Measurements from ENCODE around the gene AMBRA1.

AMBRA1 gene

DNA sequence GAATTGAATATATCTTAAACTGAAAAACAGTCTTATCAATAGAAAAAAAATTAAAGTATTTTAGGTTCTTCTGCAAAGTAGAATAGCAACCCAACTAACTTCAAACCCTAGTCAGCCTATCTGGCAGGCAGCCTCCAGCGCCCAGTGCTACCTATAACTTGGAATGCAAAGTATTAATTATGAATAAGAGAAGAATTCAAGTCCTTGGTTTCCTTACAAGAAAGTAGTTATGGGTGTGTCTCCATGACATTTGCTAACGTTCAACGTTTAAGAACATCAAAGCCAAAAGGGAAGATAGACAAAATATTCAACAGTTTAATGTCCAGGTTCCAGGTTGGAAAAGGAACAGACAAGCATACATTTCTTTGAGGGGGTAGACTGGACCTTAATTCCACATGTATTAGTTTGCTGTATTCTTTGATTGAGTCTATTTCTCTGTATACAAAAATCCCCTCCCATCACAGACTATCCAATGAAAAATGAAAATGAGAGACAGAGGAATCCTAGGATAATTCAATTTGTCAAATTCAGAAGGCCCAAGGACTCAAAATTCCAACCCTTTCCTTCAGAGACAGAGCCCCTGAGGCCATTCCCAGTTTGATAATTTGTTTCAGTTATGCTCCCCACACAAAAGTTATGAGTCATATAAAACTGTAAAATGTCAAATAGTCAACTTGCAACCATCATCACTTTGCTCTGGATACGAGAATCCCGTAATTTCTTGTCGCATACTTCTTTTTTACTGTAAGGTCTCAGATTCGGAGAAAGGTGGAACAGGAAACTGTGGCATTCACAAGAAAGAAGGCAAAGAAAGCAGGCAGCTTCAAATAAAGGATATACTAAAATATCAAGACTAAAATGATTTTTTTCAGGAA, 118.5 kb downstream of the AMBRA1 start:
- DNase-seq = no peak
- ATAC-seq = no peak

- DNase-seq (no peak), ATAC-seq (no peak)
Measured at GRCh38 chr11:46472662-46472994, 121.2 kb downstream of the AMBRA1 start.

GRCh38 chr11:46471943-46472661, 121.7 kb downstream of the AMBRA1 start:
- ATAC-seq (no peak), DNase-seq (no peak)

GRCh38 chr11:46469926-46470325, 123.9 kb downstream of the AMBRA1 start:
- ATAC-seq (no peak), DNase-seq (no peak)

DNA sequence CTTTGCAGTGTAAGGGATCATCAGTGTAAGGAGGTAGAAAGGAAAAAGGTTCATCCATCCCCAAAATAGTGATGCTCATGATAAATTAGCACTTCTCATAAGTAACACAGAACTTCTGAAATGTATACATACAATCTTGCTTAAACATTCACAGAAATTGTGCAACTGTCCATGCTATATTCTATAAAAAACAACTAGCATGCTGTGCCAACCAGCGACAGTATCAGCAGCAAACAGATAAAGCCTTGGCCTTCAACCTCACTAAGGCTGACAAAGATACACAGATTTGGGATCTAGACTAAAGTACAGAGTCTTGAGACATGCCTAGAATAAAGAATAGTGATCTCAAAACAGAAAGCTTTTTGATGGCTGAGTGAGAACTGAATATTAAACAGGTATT, 128.1 kb downstream of the AMBRA1 start:
- no peak for DNase-seq
- no peak for ATAC-seq

GRCh38 chr11:46463701-46464421, 130.0 kb downstream of the AMBRA1 start:
- ATAC-seq (no peak), DNase-seq (no peak)

- ATAC-seq = no peak
- no peak for DNase-seq
Measured at GRCh38 chr11:46461461-46461927, 132.3 kb downstream of the AMBRA1 start.

- no peak for DNase-seq
- ATAC-seq = no peak
Measured at GRCh38 chr11:46458491-46458890, 135.3 kb downstream of the AMBRA1 start.

GRCh38 chr11:46457659-46458424, 136.0 kb downstream of the AMBRA1 start:
- ATAC-seq (no peak), DNase-seq (no peak)

- ATAC-seq (no peak), DNase-seq (no peak)
Measured at GRCh38 chr11:46457021-46457420, 136.8 kb downstream of the AMBRA1 start.

- no peak for ATAC-seq
- DNase-seq = no peak
Measured at GRCh38 chr11:46456269-46457001, 137.4 kb downstream of the AMBRA1 start.

DNA sequence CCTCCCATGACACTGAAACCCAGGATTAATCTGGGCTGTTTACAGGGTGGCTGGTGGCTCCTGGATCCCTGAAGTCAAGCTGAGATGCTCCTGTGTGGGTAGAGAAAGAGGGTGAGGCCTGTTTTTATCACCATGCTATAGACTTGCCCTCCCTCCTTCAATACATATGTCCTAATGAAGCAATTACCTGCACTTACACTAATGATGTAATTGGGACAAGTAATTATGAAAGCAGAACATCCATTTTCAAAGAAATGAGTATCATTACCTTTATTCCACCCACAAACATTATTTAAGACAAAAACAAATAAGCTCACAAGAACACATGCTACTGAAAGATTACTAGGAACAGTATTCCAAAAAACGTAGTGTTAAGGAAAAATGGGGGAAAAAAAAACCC, 138.0 kb downstream of the AMBRA1 start:
- no peak for DNase-seq
- ATAC-seq = no peak

GRCh38 chr11:46452918-46453517, 140.8 kb downstream of the AMBRA1 start:
- ATAC-seq = no peak
- no peak for DNase-seq

DNA sequence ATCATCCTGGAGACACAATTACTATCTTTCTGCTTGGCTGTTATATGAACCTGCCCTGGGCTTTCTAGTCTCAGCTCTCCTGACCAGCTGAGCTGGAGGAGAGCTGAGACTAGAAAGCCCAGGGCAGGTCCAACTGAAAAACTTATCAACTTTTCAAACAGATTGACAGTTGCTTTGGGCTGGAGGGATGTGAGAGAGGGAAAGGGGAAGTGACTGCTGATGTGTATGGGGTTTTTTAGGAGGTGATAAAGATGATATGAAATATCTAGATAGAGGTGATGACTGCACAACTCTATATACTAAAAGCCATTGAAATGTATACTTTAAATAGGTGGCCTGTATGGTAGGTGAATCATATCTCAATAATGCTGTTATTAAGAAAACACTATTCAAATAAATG, 142.1 kb downstream of the AMBRA1 start:
- no peak for DNase-seq
- no peak for ATAC-seq

GRCh38 chr11:46450846-46451477, 142.9 kb downstream of the AMBRA1 start:
- ATAC-seq = no peak
- DNase-seq = no peak

GRCh38 chr11:46447544-46447943, 146.3 kb downstream of the AMBRA1 start:
- DNase-seq (no peak), ATAC-seq (no peak)

GRCh38 chr11:46445920-46446771, 147.7 kb downstream of the AMBRA1 start:
- ATAC-seq = no peak
- no peak for DNase-seq

- no peak for DNase-seq
- no peak for ATAC-seq
Measured at GRCh38 chr11:46445192-46445919, 148.5 kb downstream of the AMBRA1 start.

GRCh38 chr11:46444305-46444704, 149.5 kb downstream of the AMBRA1 start:
- no peak for DNase-seq
- no peak for ATAC-seq
